Measurements from ENCODE around the gene PBX4. TPM values are rescaled to one million over a fixed set of nuclear protein-coding genes. Genes with fewer than 3 reads are reported as not detected.

PBX4 gene
- total RNA-seq, 1 donor = 1.7 TPM

DNA sequence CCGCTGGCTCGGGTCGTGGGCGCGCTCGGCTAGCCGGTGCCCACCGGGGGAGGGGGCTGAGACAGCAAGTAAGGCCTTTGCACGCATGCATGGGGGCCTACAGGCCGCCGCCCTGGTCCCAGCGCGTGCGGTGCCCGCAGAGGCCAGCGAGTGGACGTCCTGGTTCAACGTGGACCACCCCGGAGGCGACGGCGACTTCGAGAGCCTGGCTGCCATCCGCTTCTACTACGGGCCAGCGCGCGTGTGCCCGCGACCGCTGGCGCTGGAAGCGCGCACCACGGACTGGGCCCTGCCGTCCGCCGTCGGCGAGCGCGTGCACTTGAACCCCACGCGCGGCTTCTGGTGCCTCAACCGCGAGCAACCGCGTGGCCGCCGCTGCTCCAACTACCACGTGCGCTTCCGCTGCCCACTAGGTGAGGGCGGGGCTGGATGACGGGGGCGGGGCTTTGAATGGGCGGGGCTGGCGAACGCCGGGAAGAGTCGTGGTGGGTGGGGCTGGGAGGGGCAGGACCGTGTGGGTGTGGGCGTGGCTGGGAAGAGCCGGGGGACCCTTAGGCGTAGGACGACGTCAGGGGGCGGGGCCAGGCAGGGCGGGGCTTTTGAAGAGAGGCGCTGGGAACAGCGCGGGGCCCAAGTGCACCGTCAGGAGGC is 78.3 kb downstream of the PBX4 start:
- H3K4me3 ChIP-seq (ENCODE audit: low read depth, low read length) = peak overlapping the region; percentile 34
- TF ChIP-seq, protein P1, sequence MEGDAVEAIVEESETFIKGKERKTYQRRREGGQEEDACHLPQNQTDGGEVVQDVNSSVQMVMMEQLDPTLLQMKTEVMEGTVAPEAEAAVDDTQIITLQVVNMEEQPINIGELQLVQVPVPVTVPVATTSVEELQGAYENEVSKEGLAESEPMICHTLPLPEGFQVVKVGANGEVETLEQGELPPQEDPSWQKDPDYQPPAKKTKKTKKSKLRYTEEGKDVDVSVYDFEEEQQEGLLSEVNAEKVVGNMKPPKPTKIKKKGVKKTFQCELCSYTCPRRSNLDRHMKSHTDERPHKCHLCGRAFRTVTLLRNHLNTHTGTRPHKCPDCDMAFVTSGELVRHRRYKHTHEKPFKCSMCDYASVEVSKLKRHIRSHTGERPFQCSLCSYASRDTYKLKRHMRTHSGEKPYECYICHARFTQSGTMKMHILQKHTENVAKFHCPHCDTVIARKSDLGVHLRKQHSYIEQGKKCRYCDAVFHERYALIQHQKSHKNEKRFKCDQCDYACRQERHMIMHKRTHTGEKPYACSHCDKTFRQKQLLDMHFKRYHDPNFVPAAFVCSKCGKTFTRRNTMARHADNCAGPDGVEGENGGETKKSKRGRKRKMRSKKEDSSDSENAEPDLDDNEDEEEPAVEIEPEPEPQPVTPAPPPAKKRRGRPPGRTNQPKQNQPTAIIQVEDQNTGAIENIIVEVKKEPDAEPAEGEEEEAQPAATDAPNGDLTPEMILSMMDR (IDR thresholded peaks at IDR 0.05; ENCODE audit: insufficient read depth, low read depth, low read length) = no peak
- peak; percentile 67 for DNase-seq (ENCODE audit: low read depth)

DNA sequence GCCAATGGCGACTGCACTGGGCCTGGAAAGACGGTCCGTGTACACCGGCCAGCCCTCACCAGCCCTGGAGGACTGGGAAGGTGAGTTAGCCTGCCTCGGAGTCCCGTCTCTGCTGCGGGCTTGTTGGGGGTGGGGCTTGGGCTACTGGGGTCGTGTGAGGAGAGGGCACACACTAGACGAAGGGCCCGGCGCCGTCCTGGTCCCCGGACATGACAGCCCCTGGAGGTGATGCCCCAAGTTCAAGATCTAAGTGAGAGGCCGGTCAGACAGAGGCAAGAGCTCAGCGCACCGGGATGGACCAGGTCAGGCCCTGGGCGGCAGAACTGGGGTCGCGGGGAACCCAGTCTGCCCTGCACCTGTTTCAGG is 78.8 kb downstream of the PBX4 start:
- DNase-seq (ENCODE audit: low read depth) = no peak
- TF ChIP-seq, protein P1 (IDR thresholded peaks at IDR 0.05; ENCODE audit: insufficient read depth, low read depth, low read length) = no peak
- no peak overlapping the region for H3K4me3 ChIP-seq (ENCODE audit: low read depth, low read length)

DNA sequence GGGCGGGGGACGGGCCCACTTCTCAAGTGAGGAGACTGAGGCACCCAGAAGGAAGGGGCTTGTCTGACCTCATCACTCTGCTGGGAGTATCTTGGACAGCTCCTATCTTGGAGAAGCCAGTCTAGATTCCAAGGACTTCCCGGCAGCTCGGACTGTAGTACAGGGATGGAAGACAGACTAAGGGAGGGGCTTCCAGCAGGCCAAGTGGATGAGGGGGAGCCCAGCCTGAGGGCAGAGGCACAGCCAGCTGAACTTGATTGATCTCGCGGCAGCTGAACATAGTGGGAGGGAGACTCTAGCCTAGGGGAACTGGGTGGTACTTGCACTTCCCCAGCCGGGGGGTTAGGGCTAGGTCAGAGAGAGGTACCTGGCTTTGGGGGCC is 79.7 kb downstream of the PBX4 start:
- H3K4me3 ChIP-seq (ENCODE audit: low read depth, low read length) = no peak overlapping the region
- DNase-seq (ENCODE audit: low read depth) = no peak
- TF ChIP-seq, protein P1 (IDR thresholded peaks at IDR 0.05; ENCODE audit: insufficient read depth, low read depth, low read length) = no peak

DNA sequence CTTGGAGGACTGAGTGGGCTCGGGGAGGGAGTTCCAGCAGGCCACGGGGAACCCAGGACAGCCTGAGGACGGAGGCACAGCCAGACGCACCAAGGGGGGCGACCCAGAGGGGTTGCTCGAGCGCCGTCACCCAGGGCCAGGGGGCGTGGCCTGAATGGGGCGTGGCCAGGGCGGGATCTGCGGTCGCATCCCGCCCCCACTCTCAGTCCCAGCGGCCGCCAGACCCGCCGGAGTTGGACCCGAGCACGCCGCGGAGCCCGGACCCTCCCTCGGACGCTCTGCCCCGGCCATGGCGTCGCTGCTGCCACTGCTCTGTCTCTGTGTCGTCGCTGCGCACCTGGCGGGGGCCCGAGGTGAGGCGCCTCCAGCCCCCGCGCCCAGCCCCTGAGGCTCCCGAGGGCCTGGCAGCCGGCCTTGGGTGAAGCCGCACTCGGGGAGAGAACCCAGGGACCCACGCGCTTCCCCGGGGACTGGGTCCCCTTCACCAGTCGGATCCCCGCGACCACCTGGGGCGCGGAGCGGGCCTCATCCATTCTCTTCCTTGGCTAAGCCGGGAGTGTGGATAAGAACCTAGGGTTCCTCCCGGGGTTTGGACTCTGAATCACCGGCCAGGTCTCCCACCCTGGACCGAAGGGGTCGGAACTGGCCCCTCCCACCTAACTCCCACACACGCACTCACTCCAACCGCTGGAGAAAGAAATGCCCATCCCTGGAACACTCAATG is 80.3 kb downstream of the PBX4 start, which contains the start of gene CILP2:
TSS of gene CILP2 (plus strand) at position 205 of the 724 bp plus-strand sequence. CDS start at position 290, 85 bp downstream.
- no peak for DNase-seq (ENCODE audit: low read depth)
- H3K4me3 ChIP-seq (ENCODE audit: low read depth, low read length) = peak within 1 kb of the TSS; percentile 36
- TF ChIP-seq, protein P1 (IDR thresholded peaks at IDR 0.05; ENCODE audit: insufficient read depth, low read depth, low read length) = no peak

DNA sequence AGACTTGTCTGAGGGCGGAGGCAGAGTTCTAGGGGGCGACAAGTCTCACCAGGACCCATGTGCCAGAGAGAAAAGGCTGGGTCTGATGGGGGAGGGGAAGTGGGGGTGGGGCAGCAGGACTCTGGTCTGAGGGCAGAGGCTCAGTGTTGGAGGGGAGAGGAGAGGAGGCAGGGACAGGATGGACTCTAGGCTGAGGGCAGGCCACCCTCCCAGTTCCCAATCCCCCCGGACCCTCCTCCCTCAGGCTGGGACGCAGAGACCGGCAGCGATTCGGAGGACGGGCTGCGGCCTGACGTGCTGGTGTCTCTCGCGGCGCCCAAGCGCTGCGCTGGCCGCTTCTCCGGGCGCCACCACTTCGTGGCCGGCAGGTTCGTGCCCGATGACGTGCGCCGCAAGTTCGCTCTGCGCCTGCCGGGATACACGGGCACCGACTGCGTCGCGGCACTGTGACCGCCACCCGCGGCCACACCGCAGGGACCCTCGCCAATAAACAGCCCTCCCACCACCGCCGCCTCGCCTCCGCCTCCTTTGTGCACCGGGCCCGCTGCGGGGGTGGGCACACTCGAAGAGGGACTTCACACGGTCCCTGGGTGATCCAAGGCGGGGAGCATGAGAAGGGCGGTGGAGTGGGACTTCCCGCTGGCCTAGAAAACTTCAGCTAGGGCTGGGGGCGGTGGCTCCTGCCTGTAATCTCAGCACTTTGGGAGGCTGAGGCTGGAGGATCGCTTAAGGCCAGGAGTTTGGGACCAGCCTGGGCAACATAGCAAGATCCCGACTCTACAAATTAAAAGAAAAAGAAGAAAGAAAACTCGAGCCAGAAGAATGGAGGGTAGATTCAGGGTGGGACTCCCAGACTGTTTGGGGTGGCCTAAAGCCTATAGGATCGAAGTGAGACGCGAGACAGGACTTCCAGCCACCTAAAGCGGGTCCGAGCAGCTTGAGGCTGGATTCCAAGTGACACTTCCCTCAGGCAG is 81.1 kb downstream of the PBX4 start:
- no peak for DNase-seq (ENCODE audit: low read depth)
- TF ChIP-seq, protein P1 (IDR thresholded peaks at IDR 0.05; ENCODE audit: insufficient read depth, low read depth, low read length) = no peak
- no peak overlapping the region for H3K4me3 ChIP-seq (ENCODE audit: low read depth, low read length)

DNA sequence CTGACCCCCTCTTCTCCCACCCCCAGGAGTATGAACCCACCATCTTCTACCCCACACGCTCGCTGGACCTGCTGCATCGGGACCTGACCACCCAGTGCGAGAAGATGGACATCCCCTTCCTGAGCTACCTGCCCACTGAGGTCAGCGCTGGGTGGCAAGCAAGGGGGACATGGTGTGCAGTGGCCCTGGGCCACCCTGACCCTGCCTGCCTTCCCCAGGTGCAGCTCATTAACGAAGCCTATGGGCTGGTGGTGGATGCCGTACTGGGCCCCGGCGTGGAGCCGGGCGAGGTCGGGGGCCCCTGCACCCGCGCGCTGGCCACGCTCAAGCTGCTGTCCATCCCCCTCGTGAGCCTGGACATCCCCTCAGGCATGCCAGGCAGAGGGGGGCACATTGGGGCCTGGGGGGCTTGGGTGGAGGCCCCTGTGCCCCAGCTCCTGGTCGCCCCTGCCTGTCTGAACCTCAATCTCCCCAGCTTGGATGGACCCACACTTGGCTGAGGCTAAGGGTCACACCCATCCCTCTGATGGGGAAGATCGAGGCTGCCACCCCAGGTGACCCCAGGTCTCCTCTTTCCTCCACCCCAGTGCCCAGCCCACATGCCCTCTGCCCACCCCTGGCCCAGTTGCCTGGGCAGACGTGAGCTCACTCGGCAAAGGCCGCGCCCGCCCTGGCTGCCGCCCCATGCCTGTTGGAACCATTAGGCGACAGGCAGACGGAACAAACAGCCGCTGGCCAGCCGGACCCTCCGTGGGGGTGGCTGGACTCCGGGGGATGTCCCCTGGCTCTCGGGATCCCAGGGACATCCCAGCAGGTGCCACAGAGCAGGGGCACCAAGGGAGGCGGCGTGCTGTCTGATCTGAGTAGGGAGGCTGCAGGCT is 82.9 kb downstream of the PBX4 start:
- TF ChIP-seq, protein P1 (IDR thresholded peaks at IDR 0.05; ENCODE audit: insufficient read depth, low read depth, low read length) = no peak
- DNase-seq (ENCODE audit: low read depth) = no peak

More for the DNA sequence above, 82.9 kb downstream of the PBX4 start:
- H3K4me3 ChIP-seq (ENCODE audit: low read depth, low read length) = no peak overlapping the region

Measured in fibroblast of villous mesenchyme (primary cell).